ENCODE data around the gene MAD1L1. TPM values are rescaled to one million over a fixed set of nuclear protein-coding genes. Genes with fewer than 3 reads are reported as not detected.

The MAD1L1 gene
- total RNA-seq, 1 experiment from 2014 or later: 43.8 TPM

GRCh38 chr7:1810961-1811849 lies 421.5 kb downstream of the MAD1L1 start:
- ATAC-seq (no peak), DNase-seq (ENCODE audit: low spot score) (no peak)
- Mint-ChIP-seq H3K4me3 (no peak overlapping the region), H3K36me3 (no peaks in the 10 kb centered on the region), H3K4me1 (no peaks in the 10 kb centered on the region), H3K27me3 (ENCODE audit: low read depth) (no peaks in the 10 kb centered on the region; the same call in 1 of the 2 replicates), H3K27ac (peak overlapping the region; percentile 70), H3K9me3 (no peaks in the 10 kb centered on the region)
- TF ChIP-seq RELA (CRISPR knock-in tag; IDR thresholded peaks at IDR 0.05; ENCODE audit: borderline replicate concordance): no peak
- no peak for TF ChIP-seq MAX (CRISPR knock-in tag; IDR thresholded peaks at IDR 0.05)
- TF ChIP-seq STAT6 (CRISPR knock-in tag; conservative IDR thresholded peaks at IDR 0.05; ENCODE audit: low read depth): no peak
- TF ChIP-seq ATF2 (CRISPR knock-in tag; IDR thresholded peaks at IDR 0.05; ENCODE audit: borderline replicate concordance, low read depth): no peak
- TF ChIP-seq JAZF1 (CRISPR knock-in tag; IDR thresholded peaks at IDR 0.05): no peak
- no peak for TF ChIP-seq SMAD3 (CRISPR knock-in tag; IDR thresholded peaks at IDR 0.05; ENCODE audit: borderline replicate concordance)
- no peak for TF ChIP-seq NR3C1 (CRISPR knock-in tag; conservative IDR thresholded peaks at IDR 0.05; ENCODE audit: low read depth)
- no peak for TF ChIP-seq ATF3 (CRISPR knock-in tag; conservative IDR thresholded peaks at IDR 0.05)
- ChIA-PET CTCF (no interaction called here), POLR2A (no interaction called here)

GRCh38 chr7:1810521-1810920 lies 422.2 kb downstream of the MAD1L1 start:
- no peaks in the 10 kb centered on the region for H3K4me1 Mint-ChIP-seq
- H3K36me3 Mint-ChIP-seq: no peaks in the 10 kb centered on the region
- H3K9me3 Mint-ChIP-seq: no peaks in the 10 kb centered on the region
- POLR2A ChIA-PET: no interaction called here
- CTCF ChIA-PET: interaction anchor here (1.0 kb wide), 1 partner anchor 73 kb away, joined by 3 read pairs; no protein-coding TSS in a partner anchor
- DNase-seq (ENCODE audit: low spot score) (no peak), ATAC-seq (no peak)
- no peaks in the 10 kb centered on the region; the same call in 1 of the 2 replicates for H3K27me3 Mint-ChIP-seq (ENCODE audit: low read depth)
- H3K27ac Mint-ChIP-seq: no peak overlapping the region; the same call in 1 of the 2 replicates
- no peak overlapping the region for H3K4me3 Mint-ChIP-seq
- TF ChIP-seq EMX1 (CRISPR knock-in tag; IDR thresholded peaks at IDR 0.05) (no peak), JAZF1 (CRISPR knock-in tag; IDR thresholded peaks at IDR 0.05) (no peak), ZBTB21 (CRISPR knock-in tag; IDR thresholded peaks at IDR 0.05; ENCODE audit: borderline replicate concordance) (no peak), ARID4B (CRISPR knock-in tag; IDR thresholded peaks at IDR 0.05; ENCODE audit: borderline replicate concordance) (no peak), KAT7 (CRISPR knock-in tag; IDR thresholded peaks at IDR 0.05; ENCODE audit: borderline replicate concordance) (no peak), AFF4 (CRISPR knock-in tag; IDR thresholded peaks at IDR 0.05; ENCODE audit: borderline replicate concordance) (no peak), SMAD4 (CRISPR knock-in tag; IDR thresholded peaks at IDR 0.05) (no peak), ELF4 (CRISPR knock-in tag; IDR thresholded peaks at IDR 0.05; ENCODE audit: low read depth) (no peak), ZNF317 (CRISPR knock-in tag; IDR thresholded peaks at IDR 0.05; ENCODE audit: borderline replicate concordance, low read depth) (no peak), TEAD1 (CRISPR knock-in tag; IDR thresholded peaks at IDR 0.05) (no peak), HMGXB4 (CRISPR knock-in tag; IDR thresholded peaks at IDR 0.05) (no peak)
